ENCODE measurements around the gene HDAC11. TPM values are rescaled to one million over a fixed set of nuclear protein-coding genes. Genes with fewer than 3 reads are reported as not detected.
A peak's percentile ranks its signal among the peaks of the same experiment; 100 is the strongest.
"Not testable (repeated sequence)": the region's sequence is repeated elsewhere in the genome, so short reads cannot be mapped to it uniquely, and the experiment has no call there.

HDAC11 gene
- total RNA-seq, 1 donor from 2014 or later = 8.9 TPM

- Histone ChIP-seq H3K4me1 (ENCODE audit: control insufficient read depth in 3 of 3, insufficient read depth in 3 of 3, low read length in 3 of 3) (peaks cover 39 to 62% (median 44%) of the 10 kb centered on the region in 3 donors), H3K9ac (ENCODE audit: low read depth in 1 of 3, low read length in 3 of 3) (peak overlapping the region; percentile 74 to 87 (median 83)), H3K4me3 (ENCODE audit: low read length in 3 of 3) (peak overlapping the region; percentile 78 to 81 (median 78)), H3K27ac (ENCODE audit: low read depth, low read length) (no peak overlapping the region), H3K9me3 (ENCODE audit: control insufficient read depth in 3 of 3, low read length in 3 of 3) (no peaks in the 10 kb centered on the region), H3K27me3 (ENCODE audit: control insufficient read depth in 3 of 3, insufficient read depth in 3 of 3, low read length in 3 of 3) (no peaks in the 10 kb centered on the region), H3K36me3 (ENCODE audit: control insufficient read depth in 3 of 3, insufficient read depth in 3 of 3, low read length in 3 of 3) (peaks cover 4 to 5% (median 4%) of the 10 kb centered on the region in 3 donors)
These were observed 523 bp downstream of the HDAC11 start for GRCh38 chr3:13480340-13481318.

DNA sequence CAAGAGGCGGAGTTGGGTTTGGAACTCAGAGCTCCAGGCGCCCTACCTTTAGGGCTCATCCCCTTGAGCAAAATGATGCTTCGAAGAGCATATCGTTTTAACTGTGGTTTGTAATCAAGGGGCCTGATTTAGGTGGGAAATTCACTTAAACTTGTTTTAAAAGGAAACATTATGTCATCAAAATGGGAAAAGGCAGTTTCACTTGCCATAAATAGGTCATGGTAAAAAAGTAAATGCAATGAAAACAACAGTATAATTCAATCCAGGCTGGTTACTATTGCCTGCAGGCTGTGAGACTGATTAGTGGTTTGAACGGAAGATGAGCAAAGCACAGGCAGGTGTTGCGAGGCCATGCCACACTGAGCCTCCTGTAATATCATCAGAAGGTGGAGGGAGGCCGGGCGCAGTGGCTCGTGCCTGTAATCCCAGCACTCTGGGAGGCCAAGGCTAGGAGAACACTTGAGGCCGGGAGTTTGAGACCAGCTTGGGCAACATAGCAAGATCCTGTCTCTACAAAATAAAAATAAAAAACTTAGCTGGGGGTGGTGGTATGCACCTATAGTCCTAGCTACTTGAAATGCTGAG is 2.1 kb downstream of the HDAC11 start:
- Histone ChIP-seq H3K4me1 (ENCODE audit: control insufficient read depth in 3 of 3, insufficient read depth in 3 of 3, low read length in 3 of 3) (peaks cover 26 to 50% (median 35%) of the 10 kb centered on the region in 3 donors), H3K27ac (ENCODE audit: low read depth, low read length) (no peak overlapping the region)

DNA sequence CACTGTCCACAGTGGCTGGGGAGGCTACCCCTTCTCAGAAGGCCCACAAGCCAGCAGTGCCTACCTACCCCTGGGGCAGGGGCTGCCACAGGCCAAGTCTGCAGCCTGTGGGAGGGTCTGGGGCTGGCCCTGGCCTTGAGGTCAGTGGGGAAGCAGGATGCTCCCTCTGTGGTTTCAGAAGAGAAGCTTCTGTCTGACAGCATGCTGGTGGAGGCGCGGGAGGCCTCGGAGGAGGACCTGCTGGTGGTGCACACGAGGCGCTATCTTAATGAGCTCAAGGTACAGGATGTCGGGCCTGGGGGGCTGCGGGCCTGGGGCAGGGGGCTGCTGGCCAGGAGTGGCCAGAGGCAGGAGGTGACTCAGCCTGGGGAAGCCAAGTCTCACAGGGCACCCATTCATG is 3.2 kb downstream of the HDAC11 start:
- no peaks in the 10 kb centered on the region for H3K27me3 ChIP-seq (ENCODE audit: control insufficient read depth in 3 of 3, insufficient read depth in 3 of 3, low read length in 3 of 3)
- peak overlapping the region in 1 of 3 donors; percentile 16 for H3K9ac ChIP-seq (ENCODE audit: low read depth in 1 of 3, low read length in 3 of 3)
- no peak overlapping the region for H3K4me3 ChIP-seq (ENCODE audit: low read length in 3 of 3)
- no peaks in the 10 kb centered on the region for H3K9me3 ChIP-seq (ENCODE audit: control insufficient read depth in 3 of 3, low read length in 3 of 3)
- peaks cover 7 to 10% (median 9%) of the 10 kb centered on the region in 3 donors for H3K36me3 ChIP-seq (ENCODE audit: control insufficient read depth in 3 of 3, insufficient read depth in 3 of 3, low read length in 3 of 3)
- no peak overlapping the region for H3K27ac ChIP-seq (ENCODE audit: low read depth, low read length)
- H3K4me1 ChIP-seq (ENCODE audit: control insufficient read depth in 3 of 3, insufficient read depth in 3 of 3, low read length in 3 of 3) = peaks cover 22 to 41% (median 31%) of the 10 kb centered on the region in 3 donors

More for the DNA sequence above, 2.1 kb downstream of the HDAC11 start:
- Histone ChIP-seq H3K9ac (ENCODE audit: low read depth in 1 of 3, low read length in 3 of 3) (no peak overlapping the region), H3K4me3 (ENCODE audit: low read length in 3 of 3) (no peak overlapping the region), H3K27me3 (ENCODE audit: control insufficient read depth in 3 of 3, insufficient read depth in 3 of 3, low read length in 3 of 3) (no peaks in the 10 kb centered on the region), H3K9me3 (ENCODE audit: control insufficient read depth in 3 of 3, low read length in 3 of 3) (no peaks in the 10 kb centered on the region), H3K36me3 (ENCODE audit: control insufficient read depth in 3 of 3, insufficient read depth in 3 of 3, low read length in 3 of 3) (peaks cover 4 to 5% (median 4%) of the 10 kb centered on the region in 3 donors)

- H3K36me3 ChIP-seq (ENCODE audit: control insufficient read depth in 3 of 3, insufficient read depth in 3 of 3, low read length in 3 of 3) = peaks cover 7 to 10% (median 9%) of the 10 kb centered on the region in 3 donors
- H3K27me3 ChIP-seq (ENCODE audit: control insufficient read depth in 3 of 3, insufficient read depth in 3 of 3, low read length in 3 of 3) = no peaks in the 10 kb centered on the region
- H3K4me3 ChIP-seq (ENCODE audit: low read length in 3 of 3) = no peak overlapping the region
- H3K9me3 ChIP-seq (ENCODE audit: control insufficient read depth in 3 of 3, low read length in 3 of 3) = no peaks in the 10 kb centered on the region
- H3K4me1 ChIP-seq (ENCODE audit: control insufficient read depth in 3 of 3, insufficient read depth in 3 of 3, low read length in 3 of 3) = peaks cover 21 to 33% (median 26%) of the 10 kb centered on the region in 3 donors
- peak overlapping the region in 1 of 3 donors; percentile 79 for H3K9ac ChIP-seq (ENCODE audit: low read depth in 1 of 3, low read length in 3 of 3)
- peak overlapping the region; percentile 75 for H3K27ac ChIP-seq (ENCODE audit: low read depth, low read length)
These were observed 4.0 kb downstream of the HDAC11 start for GRCh38 chr3:13483988-13484695.

- Histone ChIP-seq H3K36me3 (ENCODE audit: control insufficient read depth in 3 of 3, insufficient read depth in 3 of 3, low read length in 3 of 3) (peaks cover 7 to 10% (median 9%) of the 10 kb centered on the region in 3 donors), H3K9ac (ENCODE audit: low read depth in 1 of 3, low read length in 3 of 3) (peak overlapping the region; percentile 40 to 79 (median 47)), H3K4me1 (ENCODE audit: control insufficient read depth in 3 of 3, insufficient read depth in 3 of 3, low read length in 3 of 3) (peaks cover 20 to 28% (median 25%) of the 10 kb centered on the region in 3 donors), H3K27me3 (ENCODE audit: control insufficient read depth in 3 of 3, insufficient read depth in 3 of 3, low read length in 3 of 3) (no peaks in the 10 kb centered on the region), H3K4me3 (ENCODE audit: low read length in 3 of 3) (peak overlapping the region in 1 of 3 donors; percentile 29), H3K27ac (ENCODE audit: low read depth, low read length) (peak overlapping the region; percentile 75), H3K9me3 (ENCODE audit: control insufficient read depth in 3 of 3, low read length in 3 of 3) (no peaks in the 10 kb centered on the region)
These were observed 4.9 kb downstream of the HDAC11 start for GRCh38 chr3:13484851-13485590.

- Histone ChIP-seq H3K4me1 (ENCODE audit: control insufficient read depth in 3 of 3, insufficient read depth in 3 of 3, low read length in 3 of 3) (peaks cover 16 to 23% (median 21%) of the 10 kb centered on the region in 3 donors), H3K36me3 (ENCODE audit: control insufficient read depth in 3 of 3, insufficient read depth in 3 of 3, low read length in 3 of 3) (peaks cover 7 to 10% (median 9%) of the 10 kb centered on the region in 3 donors), H3K4me3 (ENCODE audit: low read length in 3 of 3) (peak overlapping the region in 1 of 3 donors; percentile 29), H3K27ac (ENCODE audit: low read depth, low read length) (peak overlapping the region; percentile 75), H3K9ac (ENCODE audit: low read depth in 1 of 3, low read length in 3 of 3) (peak overlapping the region in 2 of 3 donors; percentile 33 to 79)
- not testable (repeated sequence) for H3K9me3 ChIP-seq (ENCODE audit: control insufficient read depth in 3 of 3, low read length in 3 of 3); H3K27me3 ChIP-seq (ENCODE audit: control insufficient read depth in 3 of 3, insufficient read depth in 3 of 3, low read length in 3 of 3)
These were observed 5.8 kb downstream of the HDAC11 start for GRCh38 chr3:13485630-13486562.

DNA sequence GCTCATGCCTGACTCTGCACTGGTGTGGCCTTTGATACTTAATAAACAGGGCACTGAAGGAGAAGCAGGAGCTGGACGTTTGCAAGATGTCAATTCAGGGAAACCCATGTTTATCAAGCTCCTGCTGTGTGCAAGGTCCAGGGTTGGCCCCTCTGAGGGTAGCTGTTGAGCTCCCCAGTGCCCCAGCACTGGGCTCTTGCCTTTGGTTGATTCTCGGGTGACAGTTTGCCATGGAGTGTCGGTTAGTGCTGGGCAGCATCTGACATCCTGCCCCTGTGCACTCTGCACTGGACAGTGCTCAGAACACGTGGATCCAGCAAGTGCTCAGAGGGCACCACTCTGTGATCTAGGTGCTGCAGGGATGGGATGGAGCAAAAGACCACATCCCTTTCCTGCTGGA is 7.3 kb downstream of the HDAC11 start:
- Histone ChIP-seq H3K36me3 (ENCODE audit: control insufficient read depth in 3 of 3, insufficient read depth in 3 of 3, low read length in 3 of 3) (peaks cover 5 to 11% (median 7%) of the 10 kb centered on the region in 3 donors), H3K9me3 (ENCODE audit: control insufficient read depth in 3 of 3, low read length in 3 of 3) (no peaks in the 10 kb centered on the region), H3K27me3 (ENCODE audit: control insufficient read depth in 3 of 3, insufficient read depth in 3 of 3, low read length in 3 of 3) (no peaks in the 10 kb centered on the region), H3K4me3 (ENCODE audit: low read length in 3 of 3) (no peak overlapping the region), H3K4me1 (ENCODE audit: control insufficient read depth in 3 of 3, insufficient read depth in 3 of 3, low read length in 3 of 3) (peaks cover 13 to 16% (median 15%) of the 10 kb centered on the region in 3 donors), H3K9ac (ENCODE audit: low read depth in 1 of 3, low read length in 3 of 3) (no peak overlapping the region), H3K27ac (ENCODE audit: low read depth, low read length) (no peak overlapping the region)

DNA sequence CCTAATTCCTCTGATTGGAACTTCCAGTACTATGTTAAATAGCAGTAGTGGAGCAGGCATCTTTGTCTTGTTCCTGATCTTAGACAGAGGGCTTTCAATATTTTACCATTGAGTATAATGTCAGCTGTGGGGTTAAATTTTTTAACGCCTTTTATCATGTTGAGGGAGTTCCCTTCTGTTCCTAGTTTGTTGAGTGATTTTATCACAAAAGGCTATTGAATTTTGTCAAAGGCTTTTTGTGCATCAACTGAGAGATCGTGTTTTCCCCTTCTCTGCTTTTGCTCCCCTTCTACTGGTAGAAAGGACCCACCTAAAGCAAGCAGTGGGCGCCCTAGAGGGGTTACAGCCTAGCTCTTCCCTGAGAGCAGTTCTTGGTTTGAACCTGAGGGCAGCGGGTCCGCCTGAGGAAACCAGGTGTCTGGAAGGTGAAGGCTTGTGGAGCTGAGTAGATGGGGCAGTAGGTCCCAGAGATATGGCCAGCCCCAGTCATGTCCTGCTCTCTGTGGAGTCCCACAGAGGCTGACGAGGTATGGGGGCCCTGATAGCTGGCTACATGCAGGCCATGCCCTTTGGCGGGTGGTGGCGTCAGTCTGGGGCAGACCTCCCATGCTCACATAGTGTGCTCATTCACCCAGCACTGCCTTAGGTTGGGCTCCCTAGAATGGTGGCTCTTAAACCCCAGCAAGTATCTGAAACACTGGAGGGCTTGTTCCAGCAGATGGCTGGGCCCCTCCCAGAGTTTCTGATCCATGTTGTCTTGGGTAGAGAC is 11.3 kb downstream of the HDAC11 start:
- Histone ChIP-seq H3K27ac (ENCODE audit: low read depth, low read length) (no peak overlapping the region), H3K27me3 (ENCODE audit: control insufficient read depth in 3 of 3, insufficient read depth in 3 of 3, low read length in 3 of 3) (no peaks in the 10 kb centered on the region), H3K36me3 (ENCODE audit: control insufficient read depth in 3 of 3, insufficient read depth in 3 of 3, low read length in 3 of 3) (peaks cover 8 to 13% (median 11%) of the 10 kb centered on the region in 3 donors), H3K9me3 (ENCODE audit: control insufficient read depth in 3 of 3, low read length in 3 of 3) (no peaks in the 10 kb centered on the region), H3K4me3 (ENCODE audit: low read length in 3 of 3) (no peak overlapping the region), H3K4me1 (ENCODE audit: control insufficient read depth in 3 of 3, insufficient read depth in 3 of 3, low read length in 3 of 3) (peaks cover 15 to 26% (median 18%) of the 10 kb centered on the region in 3 donors), H3K9ac (ENCODE audit: low read depth in 1 of 3, low read length in 3 of 3) (no peak overlapping the region)

All from skeletal muscle tissue (tissue), 4 donors.